EL (cell line): ENCODE results near the gene PREX1.

Source experiments
- DNase-seq: peaks from one replicate; pipeline ENCODE4 v3.0.0-alpha.2; 2016

The PREX1 gene

DNA sequence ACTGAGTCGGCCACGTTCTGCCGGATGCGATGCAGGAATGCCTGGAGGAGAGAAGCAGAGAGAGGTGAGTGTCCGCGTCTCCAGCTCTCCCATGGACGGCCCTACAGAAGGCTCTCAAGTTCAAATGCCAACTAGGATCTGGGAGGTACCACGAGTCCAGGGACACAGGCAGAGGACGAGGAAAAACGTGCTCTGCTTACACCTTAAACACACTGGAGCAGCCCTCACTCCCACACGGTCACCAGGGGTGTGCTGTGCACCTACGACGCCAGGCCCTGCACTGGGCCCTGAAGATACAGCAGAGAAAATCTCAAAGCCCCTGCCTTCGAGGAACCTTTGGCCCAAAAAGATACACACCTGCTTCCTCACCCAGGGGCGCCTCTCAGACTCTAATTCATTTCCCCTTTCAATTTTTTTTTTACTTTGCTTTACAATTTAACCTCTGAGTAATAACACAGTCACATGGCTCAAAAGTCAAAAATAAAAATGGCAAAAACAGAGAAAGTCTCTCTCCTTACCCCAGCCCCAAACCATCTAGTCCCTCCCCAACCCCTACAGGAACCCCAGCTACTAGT is 79.9 kb downstream of the PREX1 start:
- no peak for DNase-seq

DNA sequence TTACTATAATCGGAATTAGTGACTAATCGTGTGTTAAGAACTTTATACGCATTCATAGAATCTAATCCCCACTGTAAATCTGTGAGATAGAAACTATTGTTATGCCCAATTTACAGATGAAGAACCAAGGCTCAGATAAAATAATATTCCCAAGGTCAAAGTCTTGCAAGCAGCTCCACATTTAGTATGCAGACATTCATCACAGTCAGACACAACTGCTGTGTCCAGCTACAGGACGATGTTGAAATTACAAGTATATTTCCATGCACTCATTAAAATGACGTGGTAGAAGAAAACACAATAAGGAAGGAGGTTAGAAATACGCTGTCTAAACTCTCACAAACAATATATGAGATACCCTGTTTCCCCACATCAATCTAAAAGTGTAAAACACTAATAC is 82.5 kb downstream of the PREX1 start:
- no peak for DNase-seq

DNA sequence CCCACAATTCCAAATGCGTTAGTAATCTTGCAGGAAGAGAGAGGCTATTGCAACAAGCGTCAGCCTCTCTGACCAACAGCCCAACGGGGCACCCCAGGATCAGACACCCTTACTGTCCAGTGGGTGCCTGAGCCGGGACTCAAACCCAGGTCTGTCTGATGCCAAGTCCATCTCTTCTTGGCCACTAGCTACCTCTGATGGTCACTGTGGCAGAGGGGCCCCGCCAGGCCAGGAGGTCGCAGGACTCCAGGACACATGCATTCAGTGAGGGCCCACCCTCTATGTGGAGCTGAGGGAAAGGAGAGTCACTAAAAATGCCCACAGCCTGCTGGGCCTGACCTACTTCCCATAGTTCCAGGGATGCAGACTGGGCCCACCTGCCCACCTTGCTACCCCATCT is 83.3 kb downstream of the PREX1 start:
- no peak for DNase-seq

DNA sequence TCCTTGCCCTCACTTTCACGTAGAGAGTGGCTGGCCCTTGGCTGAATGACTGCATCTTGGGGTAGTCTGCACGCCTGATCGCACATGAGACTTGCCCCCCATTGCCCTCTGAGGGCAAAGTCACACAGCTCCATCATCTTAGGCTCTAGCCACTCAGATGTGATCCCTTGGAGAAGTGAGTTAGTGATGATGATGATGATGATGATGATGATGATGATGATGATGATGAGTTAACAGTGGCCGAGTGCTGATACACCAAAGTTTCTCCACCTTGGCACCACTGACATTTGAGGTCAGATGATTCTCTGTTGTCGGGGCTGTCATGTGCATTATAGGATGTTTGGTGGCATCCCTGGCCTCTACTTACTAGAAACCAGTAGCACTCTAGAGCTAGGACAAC is 84.0 kb downstream of the PREX1 start:
- DNase-seq, result no peak

DNA sequence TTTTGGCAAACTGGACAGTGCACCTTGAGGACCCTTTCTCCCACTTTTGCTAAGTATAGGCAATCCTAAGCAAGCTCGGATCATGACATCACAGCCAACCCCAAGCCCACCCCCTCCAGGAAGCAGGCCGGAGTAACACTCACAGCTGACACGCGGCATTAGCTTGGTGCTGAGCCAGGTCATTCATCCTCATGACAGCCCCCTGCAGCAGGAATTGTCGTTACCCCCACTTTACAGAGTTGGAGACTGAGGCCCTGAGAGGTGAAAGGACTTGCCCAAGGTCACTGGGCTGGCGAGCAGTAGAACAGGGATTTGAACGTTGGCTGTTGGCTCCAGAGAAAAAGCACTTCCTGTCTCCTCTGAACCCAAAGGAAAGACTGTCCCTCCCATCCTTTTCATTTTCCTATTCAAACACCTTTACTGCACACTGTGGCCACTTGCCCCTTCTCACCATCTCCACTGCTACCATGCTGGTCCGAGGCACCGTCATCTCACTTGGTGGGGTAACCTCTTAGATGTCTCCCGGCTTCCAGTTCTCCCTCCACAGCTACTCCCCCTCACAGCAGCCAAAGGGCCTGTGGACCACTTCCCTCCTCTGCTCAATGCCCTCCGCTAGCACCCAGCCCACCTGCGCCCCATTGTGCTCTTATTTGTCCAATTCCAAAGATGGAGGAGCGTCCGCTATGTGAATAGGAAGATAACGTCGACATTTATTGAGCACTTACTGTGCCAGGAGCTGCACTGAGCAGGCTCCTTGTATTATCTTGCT is 84.7 kb downstream of the PREX1 start:
- no peak for DNase-seq

DNA sequence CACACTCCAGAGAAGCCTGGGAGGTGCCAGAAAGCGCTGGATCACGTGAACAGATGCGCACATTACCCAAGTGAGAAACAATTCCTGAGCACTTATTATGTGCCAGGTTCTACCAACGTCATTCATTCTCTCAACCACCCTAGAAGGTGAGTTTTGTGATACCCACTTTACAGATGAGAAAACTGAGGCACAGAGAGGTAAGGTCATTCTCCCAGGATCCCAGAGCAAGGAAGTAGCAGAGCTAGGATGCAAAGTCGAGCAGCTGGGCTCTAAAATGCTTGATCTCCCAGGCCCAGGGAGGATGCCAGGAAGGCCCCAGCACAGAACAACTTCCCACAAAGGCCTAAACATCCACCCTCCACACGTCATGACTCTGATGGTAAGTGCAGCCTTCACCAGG is 85.6 kb downstream of the PREX1 start:
- DNase-seq, result no peak

DNA sequence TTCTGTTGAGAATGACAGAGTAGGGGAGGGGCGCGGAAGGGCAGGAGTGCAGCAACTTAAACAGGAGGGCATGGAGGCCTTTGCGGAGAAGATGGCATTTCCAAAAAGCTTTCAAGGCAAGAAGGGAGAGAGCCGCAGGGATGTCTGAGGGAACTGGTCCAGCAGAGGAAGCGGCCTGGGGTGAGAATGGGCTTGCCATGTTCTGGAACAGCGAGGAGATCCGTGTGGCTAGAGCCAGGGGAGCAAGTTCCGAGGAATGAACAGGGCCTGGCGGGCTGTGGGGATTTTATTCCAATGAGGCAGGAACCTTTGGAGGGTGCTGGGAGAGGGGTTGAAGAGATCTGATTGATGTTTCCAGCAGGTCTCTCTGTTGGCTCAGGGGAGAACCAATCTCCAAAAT is 86.1 kb downstream of the PREX1 start:
- DNase-seq, result no peak

DNA sequence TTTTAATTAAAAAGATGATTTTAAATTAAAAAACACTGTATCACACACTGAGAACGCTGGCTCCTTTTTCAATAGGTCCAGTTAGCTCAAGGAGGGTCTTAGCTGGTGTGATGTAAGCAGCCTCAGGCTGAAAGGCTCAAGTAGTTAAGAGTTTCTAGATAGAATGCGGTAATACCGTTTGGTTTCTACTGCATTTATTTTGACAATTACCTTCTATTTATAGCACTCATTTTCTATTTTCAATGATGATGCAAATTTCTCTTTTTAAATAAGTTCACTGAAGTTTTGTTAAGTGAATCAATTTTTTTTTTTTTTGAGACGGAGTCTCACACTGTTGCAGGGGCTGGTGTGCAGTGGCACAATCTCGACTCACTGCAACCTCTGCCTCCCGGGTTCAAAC is 87.1 kb downstream of the PREX1 start:
- DNase-seq, result no peak

DNA sequence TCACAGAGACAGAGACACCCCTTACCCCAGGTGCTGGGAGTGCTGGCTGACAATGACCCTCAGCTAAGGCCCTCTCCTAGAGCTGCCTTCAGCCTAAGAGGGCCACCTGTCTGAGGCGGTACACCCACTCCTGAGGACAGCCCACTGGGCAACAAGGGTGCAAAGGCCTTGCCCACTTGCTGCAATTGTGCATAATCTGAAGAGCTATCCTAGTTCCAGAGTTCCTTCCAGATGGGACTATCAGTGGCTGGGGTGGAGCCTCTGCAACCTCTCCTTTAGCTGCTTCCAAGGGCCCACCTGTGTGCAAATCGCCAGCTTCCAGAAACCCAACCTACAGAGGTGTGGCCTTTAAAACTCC is 87.5 kb downstream of the PREX1 start:
- DNase-seq, result no peak

DNA sequence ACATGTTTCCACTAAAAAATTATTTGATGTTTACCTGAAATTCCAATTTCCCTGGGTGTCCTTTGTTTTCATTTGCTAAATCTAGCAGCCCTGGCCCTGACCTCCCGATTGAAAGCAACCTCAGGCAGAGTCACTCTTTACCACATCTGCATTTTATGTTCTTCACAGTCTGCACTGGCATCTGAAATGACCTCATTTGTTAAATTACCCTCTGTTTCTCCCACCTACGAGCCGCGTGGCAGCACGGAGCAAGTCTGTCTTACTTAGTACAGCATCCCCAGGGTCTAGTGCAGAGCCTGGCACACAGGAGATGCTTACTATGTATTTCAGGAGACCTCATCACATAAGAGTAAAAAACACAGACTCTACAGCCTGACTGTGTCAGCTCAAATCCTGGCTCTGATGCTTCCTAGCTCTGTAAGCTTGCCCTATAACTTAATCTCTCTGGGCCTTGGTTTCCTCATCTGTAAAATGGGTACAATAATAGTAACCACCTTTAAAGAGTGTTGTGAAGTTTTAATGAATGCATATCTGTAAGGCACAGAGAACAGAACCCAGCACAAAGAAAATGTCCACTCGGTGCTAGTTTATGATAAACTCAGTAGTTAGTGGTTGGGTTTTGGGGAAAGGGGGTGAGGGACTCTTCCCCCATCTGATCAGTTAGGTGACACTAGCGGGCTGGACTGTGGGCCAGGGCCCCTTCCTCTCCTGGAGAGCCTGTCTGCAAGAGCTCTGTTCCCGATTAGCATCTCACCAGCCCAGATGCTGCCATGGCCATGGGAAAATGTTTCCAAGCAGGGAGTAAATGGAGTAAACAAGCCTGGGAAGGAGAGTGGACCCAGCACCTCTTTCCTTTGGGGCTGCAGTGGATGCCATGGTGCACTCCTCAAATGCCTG is 88.2 kb downstream of the PREX1 start:
- DNase-seq, result no peak

DNA sequence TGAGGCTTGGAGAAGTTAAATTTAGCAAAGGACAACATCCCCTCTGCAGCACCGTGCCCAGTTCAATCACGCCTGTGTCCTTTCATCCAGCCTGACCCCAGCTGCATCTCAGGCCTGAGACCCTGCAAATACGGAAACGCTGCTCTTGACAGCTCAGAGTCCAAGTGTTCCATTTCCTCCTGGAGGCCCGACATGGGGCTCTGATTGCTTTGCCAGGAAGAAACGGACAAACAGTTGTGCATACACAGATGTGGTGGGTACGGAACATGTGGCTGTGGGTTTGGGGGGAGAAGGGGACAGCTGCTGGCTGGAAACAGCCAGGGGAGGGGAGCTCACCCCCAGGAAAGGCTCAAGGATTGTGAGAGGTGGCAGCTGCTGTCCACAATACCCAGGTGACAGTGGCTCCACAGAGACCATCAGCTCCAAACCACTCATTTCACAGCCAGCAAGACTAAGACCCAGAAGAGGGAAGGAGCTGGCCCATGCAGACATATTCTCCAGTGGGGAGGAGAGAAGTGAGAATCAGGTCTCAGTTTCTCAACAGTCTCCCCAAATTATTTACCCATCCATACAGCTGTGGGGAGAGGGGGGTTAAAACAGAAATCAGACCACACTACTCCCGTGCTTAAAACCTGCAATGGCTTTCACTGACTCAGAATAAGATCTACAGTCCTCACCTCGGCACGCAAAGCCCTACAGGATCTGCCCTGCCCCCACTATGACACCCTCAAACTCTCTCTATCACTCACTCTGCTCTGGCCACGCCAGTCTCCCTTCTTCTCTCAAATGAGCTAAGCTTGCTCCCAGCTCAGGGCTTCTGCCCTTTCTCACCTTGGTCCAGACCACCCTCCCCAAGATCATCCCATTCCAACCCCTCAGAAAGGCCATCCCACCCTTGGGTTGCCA is 89.1 kb downstream of the PREX1 start:
- DNase-seq, result no peak

DNA sequence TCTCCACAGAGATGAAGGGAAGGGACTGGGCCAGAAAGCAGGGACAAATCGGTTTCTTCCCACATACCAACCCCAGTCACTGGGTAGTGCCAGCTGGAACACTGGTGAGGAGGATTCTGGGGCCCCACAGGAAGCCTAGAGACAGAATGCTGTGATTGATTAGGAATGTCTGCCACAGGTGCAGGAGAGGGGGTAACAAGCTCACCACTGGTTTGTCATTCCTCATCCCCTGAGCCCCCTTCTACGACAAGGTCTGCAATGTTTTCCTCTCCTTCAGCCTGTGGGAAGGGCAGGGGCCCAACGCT is 89.8 kb downstream of the PREX1 start:
- no peak for DNase-seq

DNA sequence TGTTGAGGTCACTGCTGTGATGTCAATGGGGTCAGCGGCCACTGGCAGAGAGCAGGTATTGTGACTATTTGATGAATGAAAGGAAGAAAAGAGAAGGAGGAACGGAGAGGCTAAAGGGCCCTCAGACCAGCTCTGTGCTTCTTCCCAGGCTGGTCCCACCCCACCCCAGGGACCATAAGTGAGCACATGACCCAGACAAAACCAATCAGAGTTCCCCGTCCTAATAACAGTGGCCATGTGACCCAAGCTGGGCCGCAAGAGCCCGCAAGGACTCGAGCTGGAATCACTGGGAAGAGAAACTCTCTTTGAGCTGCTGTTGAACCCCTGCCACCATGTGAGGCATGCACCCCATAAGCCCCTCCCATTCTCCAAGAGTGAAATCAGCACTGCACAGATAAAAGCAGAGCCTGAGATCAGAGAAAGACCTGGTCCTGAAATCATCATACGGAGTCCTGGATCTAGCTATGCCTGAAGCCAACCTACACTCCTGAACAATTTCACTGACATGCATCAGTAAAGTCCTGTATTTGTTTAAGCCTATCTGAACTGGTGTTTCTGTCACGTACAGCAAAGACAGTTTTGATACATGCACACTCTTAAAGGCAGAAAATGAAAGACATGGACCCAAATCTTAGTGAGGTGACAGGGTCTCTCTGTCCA is 90.2 kb downstream of the PREX1 start:
- no peak for DNase-seq

DNA sequence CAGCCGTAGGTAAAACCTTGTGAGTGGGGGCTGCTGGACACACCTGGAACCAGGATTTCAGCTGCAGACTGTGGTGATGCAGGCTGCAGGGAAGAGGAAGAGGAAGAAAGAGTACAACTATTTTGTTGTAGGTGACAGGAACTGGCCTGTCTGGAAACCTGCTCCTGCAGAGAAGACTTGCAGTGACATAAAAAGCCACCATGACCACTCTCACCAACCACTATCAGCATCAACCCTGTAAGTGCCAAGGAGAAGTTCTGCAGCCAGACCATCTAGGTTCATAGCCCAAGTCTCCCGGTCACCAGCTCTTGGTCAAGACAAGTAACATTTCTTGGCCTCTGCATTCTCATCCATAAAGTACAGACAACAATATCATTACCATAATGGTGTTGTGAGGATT is 91.2 kb downstream of the PREX1 start:
- no peak for DNase-seq

DNA sequence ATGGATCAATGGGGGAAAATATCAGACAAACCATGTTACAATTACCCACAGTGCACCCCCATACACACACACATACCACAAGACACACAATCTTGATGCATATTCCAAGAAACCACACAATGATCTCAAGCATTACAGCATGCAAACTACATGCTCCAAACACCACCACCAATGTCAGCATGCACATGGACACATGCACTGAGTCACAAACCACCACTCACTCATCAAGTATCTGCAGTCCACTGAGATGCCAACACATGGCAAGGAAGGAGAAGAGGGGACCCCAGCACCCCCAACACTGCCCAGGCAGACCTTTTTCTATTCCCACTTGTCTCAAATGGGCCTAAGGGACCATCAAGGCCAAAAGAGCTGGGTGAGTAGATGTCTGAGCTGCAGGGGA is 91.6 kb downstream of the PREX1 start:
- DNase-seq, result no peak

DNA sequence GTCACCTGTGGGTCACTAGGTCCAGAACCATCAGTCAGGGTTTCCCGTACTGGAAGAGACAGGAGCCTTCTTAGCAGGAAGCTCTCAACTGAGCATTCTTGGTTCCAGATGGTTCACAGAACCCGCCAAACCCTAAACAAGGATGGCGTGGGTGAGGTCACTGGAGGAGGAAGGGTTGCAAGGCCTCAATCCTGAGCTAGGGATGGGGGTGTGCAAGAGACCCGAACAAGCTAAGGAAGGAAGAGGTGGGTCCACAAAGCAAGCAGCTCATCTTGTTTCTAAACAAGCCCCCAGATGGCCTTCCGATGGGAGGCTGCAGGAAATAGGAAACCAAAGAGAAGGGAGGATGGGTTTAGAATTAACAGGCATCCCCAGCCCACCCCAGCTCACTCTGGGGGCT is 92.7 kb downstream of the PREX1 start:
- no peak for DNase-seq

DNA sequence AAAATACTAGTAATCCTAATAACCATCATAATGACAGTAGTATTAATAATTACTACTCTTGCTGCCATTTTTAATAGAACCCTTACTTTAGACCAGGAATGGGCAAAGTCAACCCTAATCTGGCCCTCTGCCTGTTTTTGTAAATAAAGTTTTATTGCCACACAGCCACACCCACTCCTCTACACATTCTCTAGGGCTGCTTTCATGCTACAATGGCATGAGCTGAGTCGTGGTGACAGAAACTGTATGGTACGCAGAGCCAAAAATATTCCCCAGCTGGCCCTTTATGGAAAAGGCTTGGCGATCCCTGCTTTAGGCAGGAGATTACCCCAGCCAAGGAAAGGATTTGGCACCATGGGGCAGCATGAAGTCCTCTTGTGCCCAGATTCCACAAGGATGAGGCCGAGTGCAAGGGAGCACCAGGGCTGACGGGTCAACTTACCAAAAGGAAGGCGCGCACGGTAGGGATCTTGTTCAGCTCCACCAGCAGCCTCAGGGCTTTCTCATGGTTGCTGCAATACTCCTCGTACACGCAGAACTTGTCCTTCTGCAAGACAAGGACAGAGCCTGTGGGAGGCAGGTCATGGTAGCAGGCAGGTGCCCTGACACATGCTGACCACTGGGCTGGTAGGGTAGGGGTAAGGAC is 93.6 kb downstream of the PREX1 start:
- peak; percentile 17 for DNase-seq

DNA sequence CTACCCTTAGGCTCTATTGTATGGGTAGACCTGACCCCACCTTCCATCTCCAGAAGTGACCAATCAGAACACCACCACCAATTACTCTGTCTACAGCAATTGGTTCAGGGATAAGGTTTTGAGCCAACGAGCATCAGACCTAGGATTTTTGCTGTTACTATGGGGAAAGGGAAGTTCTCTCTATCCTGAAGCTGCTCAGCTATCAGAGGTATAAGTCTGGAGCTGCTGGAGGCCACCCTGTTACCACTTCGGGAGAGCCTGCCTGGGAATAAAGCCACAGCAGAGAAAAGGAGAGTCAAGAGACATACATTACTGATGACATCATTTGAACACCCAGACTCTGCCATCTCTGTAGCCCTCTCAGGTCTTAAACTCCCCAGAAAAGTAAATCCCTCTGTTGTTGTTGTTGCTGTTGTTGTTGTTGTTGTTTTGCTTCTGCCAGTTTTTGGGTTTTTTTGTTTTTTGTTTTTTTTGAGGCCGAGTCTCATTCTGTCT is 94.5 kb downstream of the PREX1 start:
- peak; percentile 61 for DNase-seq

DNA sequence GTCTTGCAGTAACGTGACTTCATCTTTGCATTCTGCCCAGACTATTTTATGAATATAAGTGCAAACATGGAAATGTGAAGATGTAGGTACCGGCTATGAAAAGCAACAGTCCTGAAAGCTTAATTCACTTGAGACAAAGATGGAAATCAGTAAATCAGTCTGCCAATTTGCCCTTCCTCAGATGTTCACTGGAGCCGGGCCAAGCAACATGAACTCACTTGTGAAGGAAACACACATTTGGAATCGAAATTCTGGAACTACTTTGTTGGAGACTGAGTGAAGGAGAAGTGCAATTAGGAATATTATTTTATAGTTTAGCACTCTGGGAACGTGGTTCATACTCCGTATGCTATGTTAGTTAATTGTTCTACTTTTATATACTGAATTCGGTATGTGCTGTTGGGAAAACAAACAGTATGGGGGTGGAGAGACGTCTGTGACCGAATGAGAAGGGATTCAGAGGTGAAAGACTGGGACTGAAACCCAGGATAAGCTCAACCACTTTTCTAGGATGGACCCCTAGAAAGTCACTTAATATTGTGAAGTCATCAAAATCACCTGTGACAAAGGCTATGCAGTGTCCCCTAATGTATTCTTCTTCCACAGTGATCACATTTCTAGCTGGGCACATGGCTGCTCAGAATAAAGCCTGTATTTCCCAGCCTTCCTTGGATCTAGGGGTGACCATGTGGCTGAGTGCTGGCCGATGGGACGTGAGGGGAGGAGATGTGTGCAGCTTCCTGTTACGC is 95.5 kb downstream of the PREX1 start:
- DNase-seq, result no peak

DNA sequence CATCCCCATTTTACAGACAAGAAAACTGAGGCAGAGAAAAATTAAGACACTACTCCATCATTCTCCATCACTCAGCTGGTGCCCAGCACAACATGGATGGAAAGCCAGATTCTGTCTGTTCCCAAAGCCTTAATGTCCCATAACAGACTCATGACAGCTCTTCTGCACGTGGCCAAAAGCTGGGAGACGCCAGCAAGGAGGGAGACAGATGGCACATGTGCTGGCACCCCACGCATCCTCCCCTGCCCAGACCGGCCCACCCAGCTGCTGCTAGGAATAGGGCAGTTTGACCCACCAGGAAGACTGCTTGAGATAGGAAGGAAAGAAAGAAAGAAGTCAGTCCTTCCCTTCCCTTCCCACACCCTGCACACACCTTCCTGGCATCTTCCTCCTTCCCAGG is 96.3 kb downstream of the PREX1 start:
- DNase-seq, result no peak

DNA sequence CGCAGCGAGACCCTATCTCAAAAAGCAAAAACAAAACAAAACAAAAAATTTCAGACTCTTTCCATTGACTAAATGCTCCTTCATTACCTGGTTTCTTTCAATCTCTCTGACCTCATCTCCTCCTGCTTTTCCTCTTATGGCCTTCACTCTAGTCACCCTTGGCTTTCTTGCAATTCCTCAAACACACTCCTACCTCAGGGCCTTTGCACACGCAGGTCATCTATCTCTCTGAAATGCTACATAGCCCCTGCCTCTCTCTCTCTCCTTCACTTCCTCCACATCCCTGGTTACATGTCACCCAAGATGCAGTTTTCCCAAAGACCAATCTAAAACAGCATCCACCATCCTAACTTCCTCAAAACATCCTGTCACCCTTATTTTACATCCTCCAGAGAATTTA is 96.8 kb downstream of the PREX1 start:
- no peak for DNase-seq
